CD4-positive, alpha-beta T cell treated with Interleukin-4 for 4 hours (primary cell): ENCODE results near the gene EMC1.
"Not testable (repeated sequence)": the region's sequence is repeated elsewhere in the genome, so short reads cannot be mapped to it uniquely, and the experiment has no call there.

Source experiments
- DNase-seq: peaks from one replicate; pipeline ENCODE4 v3.0.0-alpha.2; 2020

EMC1 gene

DNA sequence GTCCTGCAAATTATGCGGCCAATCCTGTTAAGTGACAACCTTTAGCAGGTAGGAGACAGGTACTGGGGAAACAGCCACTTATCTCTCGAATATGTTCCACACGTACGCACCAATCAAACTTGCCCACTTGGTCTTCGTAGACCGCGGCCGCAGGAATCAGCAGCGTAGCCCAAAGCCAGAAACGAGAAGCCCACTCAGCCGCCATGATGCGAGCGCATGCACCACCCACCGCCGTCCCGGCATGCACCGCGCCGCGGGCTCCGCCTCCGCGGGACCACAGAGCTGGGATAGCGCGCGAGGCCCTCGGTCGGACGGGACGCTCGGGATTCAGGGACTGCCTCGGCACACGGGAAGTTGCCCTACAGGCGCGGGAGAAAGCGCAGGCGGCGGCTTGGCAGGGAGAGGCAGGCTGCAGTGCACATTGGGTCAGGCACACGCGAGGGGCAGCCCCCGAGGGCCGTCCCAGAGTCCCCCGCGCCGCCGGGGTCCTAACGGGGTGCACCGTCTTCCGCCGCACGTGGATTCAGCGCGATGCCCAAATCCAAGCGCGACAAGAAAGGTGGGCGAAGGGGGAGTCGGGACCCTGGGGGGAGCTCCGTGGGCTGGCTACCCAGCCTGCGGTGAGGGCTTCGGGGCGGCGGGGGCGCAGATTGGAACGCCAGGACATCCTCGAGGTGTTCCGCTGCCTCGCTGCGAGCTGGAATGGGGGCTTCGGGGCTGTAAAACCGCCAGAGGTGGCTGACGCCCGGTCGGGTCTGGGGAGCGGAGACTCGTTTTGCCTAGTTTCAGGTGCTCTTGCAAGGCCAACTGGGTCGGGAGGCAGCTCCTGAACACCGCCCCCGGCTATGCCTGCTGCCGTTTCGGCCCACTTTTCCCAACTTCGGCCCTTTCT lies at the start of gene EMC1, which contains the start of gene MRTO4:
TSS of gene EMC1 (minus strand) at position 220 of the 892 bp plus-strand sequence. CDS start at position 205, 15 bp downstream.
TSS of gene MRTO4 (plus strand) at position 501 of the 892 bp plus-strand sequence. CDS start at position 532, 31 bp downstream.
- peak; percentile 76 for DNase-seq

DNA sequence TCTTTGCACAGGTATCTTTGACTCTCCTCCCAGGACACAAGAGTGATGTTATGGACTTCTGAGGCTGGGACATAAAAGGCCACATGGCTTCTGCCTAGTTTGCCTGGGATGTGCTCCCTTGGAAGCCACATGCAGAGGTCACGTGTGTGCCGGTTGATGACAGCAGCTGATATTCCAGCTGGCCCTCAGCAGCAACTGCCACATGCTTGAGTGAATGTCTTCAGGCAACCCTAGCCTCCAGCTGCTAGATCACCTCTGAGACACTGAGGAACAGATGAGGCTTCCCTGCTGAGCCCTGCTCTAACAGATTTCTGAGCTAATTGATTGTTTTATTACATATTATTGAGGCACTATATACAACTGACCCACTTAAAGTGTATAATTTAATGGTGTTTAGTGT lies 48.9 kb upstream of the EMC1 start:
- no peak for DNase-seq

DNA sequence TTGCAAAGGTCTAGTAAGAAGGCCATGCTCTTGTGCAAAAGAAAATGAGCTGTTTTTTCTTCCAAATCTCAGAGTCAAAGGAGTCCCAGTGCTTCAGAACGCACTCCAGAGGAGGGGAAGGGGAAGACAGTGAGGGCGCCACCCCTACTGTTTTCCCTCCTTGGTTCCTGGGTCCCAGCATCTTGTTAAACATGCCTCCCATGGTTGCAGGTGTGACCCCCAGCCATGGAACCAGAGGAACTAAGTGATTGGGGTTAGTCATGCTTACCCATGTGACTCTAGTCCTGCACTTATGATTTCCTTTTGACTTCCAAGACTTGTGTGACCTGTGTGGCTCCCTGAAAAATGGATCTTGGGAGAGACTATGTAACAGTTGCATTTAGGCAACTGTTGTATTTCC lies 43.3 kb upstream of the EMC1 start:
- no peak for DNase-seq

DNA sequence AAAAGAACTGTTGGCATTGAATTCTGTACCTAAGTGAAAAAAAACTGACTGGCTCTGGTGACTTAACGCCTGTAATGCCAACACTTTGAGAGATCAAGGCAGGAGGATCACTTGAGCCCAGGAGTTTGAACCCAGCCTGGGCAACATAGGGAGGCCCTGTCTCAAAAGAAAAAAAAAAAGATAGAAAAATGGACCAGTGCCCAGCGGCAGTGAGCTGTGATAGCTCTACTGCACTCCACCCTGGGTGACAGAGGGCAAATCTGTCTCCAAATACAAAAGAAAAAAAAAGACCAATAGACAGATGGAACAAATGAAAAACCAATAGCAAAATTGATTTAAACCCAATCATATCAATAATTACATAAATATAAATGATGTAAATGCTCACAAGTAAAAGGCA lies 37.9 kb upstream of the EMC1 start:
- no peak for DNase-seq

DNA sequence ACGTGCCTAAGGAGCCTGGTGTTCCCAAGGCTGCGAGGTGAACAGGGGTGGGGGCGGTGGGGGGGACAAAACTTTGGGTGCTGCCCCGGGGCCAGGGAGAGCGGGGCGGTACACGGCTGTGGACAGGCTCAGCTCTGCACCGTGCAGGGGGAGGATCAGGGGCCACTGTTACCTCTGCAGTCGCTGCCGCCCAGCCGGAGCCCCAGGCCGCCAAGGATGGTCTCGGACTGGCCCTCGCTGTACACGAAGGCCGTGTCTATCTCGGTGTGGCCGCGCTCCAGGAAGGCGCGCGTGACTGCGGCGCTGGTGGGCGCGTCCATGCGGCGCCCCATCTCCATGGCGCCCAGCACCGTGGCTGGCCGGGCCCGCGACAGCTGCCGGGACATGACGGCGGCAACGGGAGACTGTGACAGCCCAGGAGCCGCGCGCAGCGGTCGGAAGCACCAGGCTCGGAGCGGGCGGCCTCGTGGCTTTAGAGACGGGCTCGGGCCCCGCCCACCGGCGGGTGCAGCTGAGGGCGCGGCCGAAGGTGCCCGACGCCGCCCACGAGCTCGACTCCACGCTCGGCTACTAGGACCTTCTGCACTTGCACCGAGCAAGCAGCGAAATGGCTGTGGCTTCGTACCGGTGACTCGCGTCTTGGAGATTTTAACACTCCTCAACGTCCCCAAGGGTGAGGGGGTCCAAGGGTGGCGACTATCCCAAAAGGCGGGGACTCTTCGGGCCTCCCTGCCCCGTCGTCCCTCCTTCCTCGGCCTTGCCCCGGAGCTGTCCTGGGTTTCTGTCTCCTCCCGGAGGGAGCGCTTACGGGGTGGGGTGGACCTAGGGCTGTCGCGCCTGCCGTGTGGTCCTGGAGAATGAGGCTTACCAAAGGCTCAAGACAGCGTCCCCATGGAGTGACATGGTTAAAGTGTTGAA lies 37.3 kb upstream of the EMC1 start, which contains the start of gene AKR7A3:
TSS of gene AKR7A3 (minus strand) at position 447 of the 918 bp plus-strand sequence. CDS start at position 386, 61 bp downstream.
- peak; percentile 46 for DNase-seq

DNA sequence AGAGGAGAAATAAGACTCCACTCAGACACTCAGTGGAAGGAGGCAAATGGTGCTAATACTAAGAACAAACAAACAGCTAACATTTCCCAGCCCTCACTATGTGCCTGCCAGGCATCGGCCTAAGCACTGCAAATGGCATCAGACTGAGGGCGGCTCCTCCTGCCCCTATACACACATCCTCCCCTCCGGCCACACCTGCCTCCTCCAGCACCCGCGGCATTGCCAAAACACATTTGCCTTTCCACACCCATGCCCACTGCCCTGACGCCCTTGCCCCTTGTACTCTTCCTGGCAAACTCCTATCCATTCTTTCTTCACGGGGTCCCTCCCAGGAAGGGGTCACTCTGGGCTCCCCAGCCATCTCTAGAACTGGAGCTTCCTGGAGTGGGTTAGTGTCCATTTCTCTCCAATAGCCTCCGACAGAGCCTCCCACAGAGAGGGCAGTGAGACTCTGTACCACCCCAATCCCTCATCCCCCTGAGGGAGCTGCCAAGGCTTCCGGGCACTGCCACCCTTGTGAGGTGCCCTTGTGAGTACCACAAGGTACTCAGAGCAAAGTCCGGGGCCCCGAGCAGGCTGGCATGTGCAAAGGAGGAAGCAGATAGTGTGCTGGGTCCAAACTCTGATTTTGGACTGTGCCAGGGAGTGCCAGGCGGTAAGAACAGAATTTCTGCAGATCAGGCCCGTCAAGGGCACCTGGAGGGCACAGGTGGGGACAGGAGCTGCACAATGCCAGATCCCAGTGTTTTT lies 36.3 kb upstream of the EMC1 start:
- DNase-seq, result no peak

DNA sequence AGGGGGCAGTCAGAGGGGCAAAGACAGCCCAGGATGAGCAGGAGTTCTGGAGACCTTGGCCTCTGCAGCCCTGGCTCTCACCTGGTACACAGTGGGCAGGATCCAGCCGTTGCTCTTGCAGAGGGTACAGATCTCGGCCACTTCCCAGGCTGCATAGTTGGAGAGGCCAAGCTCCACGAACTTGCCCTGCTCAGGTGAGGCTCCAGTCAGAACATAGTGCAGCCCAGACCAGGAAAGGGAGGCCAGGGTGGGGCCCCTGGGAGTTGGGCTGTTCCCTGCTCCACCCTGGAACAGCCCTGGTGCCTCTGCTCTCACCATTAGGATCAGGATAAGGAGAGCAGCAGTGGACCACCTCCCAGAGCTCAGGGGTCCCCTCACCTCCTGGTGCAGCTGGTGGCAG lies 34.5 kb upstream of the EMC1 start:
- not testable (repeated sequence) for DNase-seq

DNA sequence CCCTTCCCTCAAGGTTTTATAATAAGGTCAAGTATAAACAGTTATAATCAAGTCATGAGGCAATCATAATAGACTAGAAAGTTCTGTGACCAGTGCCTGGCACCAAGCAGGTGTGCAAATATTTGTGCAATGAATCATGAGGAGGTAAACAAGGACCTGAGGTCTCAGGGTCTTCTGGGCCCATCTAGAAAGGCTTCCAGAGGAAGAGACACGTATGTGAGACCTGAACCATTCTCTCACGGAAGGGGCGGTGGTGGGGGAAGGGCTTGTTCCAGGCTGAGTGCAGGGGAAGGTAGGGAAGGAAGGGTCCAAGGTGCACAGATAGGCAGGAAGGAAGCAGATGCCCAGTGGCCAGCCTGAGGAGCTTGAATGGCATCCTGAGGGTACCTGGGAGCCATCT lies 34.0 kb upstream of the EMC1 start:
- DNase-seq, result not testable (repeated sequence)

DNA sequence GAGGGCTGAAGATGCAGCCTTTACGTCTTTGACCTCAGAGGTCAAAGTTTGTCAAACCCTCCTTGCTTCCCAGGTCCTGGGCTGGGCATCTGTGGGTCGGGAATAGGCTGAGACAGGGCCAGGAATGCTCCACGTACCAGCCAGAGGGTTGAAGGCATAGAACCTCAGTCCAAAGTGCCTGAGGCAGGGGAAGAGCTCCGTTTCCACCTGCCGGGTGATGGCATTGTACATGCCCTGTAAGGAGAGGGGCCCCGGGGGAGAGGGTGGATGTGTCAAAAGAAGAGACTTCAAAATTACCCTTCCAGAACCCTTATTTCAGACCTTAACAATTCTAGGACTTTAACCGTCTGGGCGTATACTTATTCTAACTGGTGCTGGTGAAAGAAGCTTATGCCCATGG lies 33.6 kb upstream of the EMC1 start:
- DNase-seq, result no peak

DNA sequence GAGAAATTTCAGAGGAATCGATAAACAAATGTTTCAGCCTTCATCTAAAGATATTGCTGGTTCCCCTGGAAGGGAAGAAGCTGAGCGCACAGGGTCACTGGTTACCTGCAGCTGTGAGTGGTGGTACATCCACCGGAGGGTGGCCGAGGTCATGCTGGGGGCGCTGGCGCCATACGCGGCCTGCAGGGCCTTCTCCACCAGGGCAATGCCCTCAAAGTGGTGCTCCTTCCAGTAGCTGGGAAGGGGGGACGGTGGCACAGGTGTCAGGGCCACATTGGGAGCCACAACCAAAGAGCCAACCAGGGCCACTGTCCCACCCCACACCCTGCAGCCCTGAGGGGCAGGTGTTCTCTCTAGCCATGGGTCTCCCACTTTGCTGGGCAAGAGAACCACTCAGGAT lies 32.6 kb upstream of the EMC1 start:
- DNase-seq, result no peak

DNA sequence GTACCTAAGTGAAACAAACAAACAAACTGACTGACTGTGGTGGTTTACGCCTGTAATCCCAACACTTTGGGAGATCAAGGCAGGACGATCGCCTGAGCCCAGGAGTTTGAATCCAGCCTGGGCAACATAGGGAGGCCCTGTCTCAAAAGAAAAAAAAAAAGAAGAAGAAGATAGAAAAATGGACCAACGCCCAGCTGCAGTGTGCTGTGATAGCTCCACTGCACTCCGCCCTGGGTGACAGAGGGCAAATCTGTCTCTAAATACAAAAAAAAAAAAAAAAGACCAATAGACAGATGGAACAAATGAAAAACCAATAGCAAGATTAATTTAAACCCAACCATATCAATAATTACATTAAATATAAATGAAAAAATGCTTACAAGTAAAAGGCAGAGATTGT lies 23.3 kb upstream of the EMC1 start:
- DNase-seq, result no peak

DNA sequence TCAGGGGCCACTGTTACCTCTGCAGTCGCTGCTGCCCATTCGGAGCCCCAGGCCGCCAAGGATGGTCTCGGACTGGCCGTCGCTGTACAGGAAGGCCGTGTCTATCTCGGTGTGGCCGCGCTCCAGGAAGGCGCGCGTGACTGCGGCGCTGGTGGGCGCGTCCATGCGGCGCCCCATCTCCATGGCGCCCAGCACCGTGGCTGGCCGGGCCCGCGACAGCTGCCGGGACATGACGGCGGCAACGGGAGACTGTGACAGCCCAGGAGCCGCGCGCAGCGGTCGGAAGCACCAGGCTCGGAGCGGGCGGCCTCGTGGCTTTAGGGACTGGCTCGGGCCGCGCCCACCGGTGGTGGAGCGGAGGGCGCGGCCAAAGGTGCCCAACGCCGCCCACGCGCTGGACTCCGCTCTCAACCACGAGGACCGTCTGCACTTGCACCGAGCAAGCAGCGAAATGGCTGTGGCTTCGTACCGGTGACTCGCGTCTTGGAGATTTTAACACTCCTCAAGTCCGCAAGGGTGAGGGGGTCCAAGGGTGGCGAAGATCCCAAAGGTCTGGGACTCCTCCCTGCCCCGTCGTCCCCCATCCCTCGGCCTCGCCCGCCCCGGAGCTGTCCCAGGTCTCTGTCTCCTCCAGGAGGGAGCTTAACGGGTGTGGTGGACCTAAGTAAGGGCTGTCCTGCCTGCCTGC lies 22.7 kb upstream of the EMC1 start:
- not testable (repeated sequence) for DNase-seq

DNA sequence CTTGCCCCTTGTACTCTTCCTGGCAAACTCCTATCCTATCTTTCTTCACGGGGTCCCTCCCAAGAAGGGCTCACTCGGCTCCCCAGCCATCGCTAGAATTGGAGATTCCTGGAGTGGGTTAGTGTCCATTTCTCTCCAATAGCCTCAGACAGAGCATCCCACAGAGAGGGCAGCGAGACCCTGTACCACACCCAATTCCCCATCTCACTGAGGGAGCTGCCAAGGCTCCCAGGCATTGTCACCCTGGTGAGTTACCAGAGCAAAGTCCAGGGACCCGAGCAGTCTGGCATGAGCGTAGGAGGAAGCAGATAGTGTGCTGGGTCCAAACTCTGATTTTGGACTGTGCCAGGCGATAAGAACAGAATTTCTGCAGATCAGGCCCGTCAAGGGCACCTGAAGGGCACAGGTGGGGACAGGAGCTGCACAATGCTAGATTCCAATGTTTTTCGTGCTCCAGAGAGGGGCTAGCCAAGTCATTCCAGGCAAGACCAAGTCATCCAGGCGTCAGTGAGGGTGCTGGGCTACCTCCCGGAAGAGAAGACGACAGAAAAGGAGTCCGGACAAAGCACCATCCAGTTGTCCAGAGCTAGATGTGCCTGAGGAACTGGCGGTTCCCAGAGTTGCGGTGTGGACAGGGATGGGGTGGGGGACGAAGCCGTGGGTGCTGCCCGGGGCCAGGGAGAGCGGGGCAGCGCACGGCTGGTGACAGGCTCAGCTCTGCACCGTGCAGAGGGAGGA lies 22.0 kb upstream of the EMC1 start:
- no peak for DNase-seq

DNA sequence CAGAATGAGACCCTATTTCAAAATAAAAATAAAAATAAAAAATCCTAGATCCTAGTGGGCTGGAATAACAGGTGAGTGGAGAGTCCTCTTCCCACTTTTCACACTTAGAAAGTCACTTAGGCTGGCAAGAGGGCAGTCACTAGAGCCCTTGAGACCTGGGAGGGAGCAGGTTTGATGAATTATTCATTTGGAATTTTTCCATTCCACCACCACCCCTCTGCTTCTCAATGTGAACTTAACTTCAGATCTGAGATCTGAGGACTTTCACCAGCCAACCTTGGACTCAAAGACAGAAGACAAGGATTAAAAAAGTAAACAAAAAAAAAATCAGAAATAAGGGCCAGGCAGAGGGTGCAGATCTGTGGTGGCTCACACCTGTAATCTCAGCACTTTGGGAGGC lies 20.7 kb upstream of the EMC1 start:
- no peak for DNase-seq

DNA sequence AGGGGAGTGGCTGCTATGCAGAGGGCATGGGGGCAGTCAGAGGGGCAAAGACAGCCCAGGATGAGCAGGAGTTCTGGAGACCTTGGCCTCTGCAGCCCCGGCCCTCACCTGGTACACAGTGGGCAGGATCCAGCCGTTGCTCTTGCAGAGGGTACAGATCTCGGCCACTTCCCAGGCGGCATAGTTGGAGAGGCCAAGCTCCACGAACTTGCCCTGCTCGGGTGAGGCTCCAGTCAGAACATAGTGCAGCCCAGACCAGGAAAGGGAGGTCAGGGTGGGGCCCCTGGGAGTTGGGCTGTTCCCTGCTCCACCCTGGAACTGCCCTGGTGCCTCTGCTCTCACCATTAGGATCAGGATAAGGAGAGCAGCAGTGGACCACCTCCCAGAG lies 19.0 kb upstream of the EMC1 start:
- DNase-seq, result not testable (repeated sequence)

DNA sequence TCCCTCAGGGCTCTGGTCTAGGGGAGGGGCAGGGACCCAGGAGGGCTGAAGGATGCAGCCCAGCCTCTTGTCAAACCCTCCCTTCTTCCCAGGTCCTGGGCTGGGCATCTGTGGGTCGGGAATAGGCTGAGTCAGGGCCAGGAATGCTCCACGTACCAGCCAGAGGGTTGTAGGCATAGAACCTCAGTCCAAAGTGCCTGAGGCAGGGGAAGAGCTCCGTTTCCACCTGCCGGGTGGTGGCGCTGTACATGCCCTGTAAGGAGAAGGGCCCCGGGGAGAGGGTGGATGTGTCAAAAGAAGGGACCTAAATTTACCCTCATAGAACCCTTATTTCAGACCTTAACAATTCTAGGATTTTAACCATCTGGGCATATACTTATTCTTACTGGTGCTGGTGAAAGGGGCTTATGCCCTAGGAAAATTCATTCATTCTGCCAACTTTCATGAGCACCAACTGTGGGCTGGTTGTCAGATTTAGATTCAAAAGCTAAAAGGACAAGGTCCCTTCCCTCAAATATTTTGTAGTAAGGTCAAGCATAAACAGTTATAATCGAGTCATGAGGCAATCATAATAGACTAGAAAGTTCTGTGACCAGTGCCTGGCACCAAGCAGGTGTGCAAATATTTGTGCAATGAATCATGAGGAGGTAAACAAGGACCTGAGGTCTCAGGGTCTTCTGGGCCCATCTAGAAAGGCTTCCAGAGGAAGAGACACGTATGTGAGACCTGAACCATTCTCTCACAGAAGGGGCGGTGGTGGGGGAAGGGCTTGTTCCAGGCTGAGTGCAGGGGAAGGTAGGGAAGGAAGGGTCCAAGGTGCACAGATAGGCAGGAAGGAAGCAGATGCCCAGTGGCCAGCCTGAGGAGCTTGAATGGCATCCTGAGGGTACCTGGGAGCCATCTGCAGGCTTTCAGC lies 18.4 kb upstream of the EMC1 start:
- DNase-seq, result not testable (repeated sequence)

DNA sequence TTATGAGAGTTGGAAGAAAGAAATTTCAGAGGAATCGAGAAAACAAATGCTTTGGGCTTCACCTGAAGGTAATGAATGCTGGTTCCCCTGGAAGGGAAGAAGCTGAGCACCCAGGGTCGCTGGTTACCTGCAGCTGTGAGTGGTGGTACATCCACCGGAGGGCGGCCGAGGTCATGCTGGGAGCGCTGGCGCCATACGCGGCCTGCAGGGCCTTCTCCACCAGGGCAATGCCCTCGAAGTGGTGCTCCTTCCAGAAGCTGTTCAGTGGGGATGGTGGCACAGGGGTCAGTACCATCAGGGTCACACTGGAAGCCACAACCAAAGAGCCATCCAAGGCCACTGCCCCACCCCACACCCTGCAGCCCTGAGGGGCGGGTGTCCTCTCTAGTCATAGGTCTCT lies 17.1 kb upstream of the EMC1 start:
- DNase-seq, result no peak

DNA sequence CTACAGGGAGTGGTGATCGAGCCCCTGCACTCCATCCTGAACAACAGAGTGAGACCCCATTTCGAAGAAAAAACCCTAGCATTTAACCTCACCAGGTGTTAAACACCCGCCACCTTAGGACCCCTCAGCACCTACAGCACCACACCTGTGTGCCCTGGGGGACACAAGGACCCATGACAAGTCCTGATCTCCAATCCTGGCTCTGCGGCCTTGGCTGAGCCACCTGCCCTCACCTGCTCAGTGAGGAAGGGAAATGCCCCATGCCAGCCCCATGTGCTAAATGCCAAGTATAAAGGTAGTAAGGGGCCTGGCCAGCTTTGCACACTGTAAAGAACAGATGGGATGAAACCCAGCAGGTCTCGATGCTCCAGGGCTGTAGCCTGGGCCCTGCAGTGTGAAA lies 11.4 kb upstream of the EMC1 start:
- no peak for DNase-seq

DNA sequence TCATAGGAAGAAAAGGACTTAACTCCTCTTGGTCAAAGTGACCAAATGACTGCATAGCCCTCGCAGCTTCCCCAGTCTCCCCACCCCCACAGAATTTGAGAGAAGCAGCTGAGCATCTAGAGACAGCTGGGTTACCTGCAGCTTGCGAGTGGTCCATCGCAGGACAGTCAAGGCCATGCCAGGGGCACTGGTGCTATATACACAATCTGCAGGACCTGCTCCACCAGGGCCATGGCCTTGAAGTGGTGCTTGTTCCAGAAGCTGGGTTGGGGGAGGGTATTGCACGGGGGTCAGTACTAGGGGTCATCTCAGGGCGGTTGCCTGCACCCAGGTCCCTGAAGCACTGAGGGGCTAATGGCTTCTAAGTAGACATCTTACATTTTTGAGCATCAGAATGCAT lies 10.7 kb upstream of the EMC1 start:
- DNase-seq, result no peak
